Endothelial cell of umbilical vein (primary cell): ENCODE results near the gene MLPH. TPM values are rescaled to one million over a fixed set of nuclear protein-coding genes. Genes with fewer than 3 reads are reported as not detected.

Experiments
- BruUV-seq: library from RNA; stranded (reverse); fragments of 400-500 nt; replicated peaks from 2 replicates; lab custom pipeline; 2021; lab: Mats Ljungman, UMichigan
- CTCF ChIA-PET: fragments of 300-600, 350-600 bp; sonication (Branson Sonifier 250); formaldehyde crosslinking; loops from one replicate; lab custom pipeline; 2021; ENCODE audit warnings: antibody characterized with exemption, inconsistent platforms; lab: Charles Lee
- POLR2A ChIA-PET: fragments of 300-600, 350-600 bp; sonication (Branson Sonifier 250); formaldehyde crosslinking; loops from one replicate; lab custom pipeline; 2021; ENCODE audit warnings: antibody characterized with exemption, inconsistent platforms; lab: Charles Lee
- DNase-seq: peaks from one replicate; pipeline ENCODE4 v3.0.0-alpha.2; 2011; ENCODE audit warnings: low read depth, low spot score
- FAIRE-seq: peaks from 2 replicates; lab custom pipeline; 2011; peaks lifted over from hg19 to GRCh38; lab: Jason Lieb, UNC
- H2AFZ ChIP-seq: 2 replicates; pipeline ENCODE4 v1.6.0; 2012; ENCODE audit warnings: low read depth, low read length, control low read depth, inconsistent platforms
- H3K27ac ChIP-seq: 2 replicates; pipeline ENCODE4 v1.5.1; 2011; ENCODE audit warnings: low read depth, mild to moderate bottlenecking, control low read depth, low read length, moderate library complexity; ENCODE audit not compliant: insufficient read depth
- H3K27me3 ChIP-seq, 2 experiments: 2 replicates each; pipeline versions ENCODE4 v1.6.0 to v1.6.1; 2011; ENCODE audit warnings: low read length in 2 of 2, mixed read lengths in 1 of 2; ENCODE audit not compliant: control insufficient read depth in 2 of 2, insufficient read depth in 2 of 2
- H3K36me3 ChIP-seq, 2 experiments: 2 replicates in 1 of 2; 3 replicates in 1 of 2; pipeline ENCODE4 v1.5.1; 2011; ENCODE audit warnings: low read length in 2 of 2, mild to moderate bottlenecking in 1 of 2, moderate library complexity in 1 of 2; ENCODE audit not compliant: control insufficient read depth in 2 of 2, insufficient read depth in 2 of 2; ENCODE audit errors: extremely low read depth in 1 of 2
- H3K4me1 ChIP-seq: 3 replicates; pipeline ENCODE4 v1.5.1; 2011; ENCODE audit warnings: mild to moderate bottlenecking, low read length; ENCODE audit not compliant: control insufficient read depth, insufficient read depth; ENCODE audit errors: extremely low read depth
- H3K4me2 ChIP-seq: 2 replicates; pipeline ENCODE4 v1.6.1; 2011; ENCODE audit warnings: low read length, control low read depth, mixed read lengths; ENCODE audit not compliant: insufficient read depth
- H3K4me3 ChIP-seq, 3 experiments: fragments of 200-600 bp in 1 of 3; sonication (generic), shearing (Covaris generic) in 1 of 3; replicated peaks in 1 of 3; 2 replicates each; pipeline ENCODE4 v1.5.1; 2011 to 2016; ENCODE audit warnings: control low read depth in 3 of 3, low read length in 3 of 3, mild to moderate bottlenecking in 2 of 3, inconsistent platforms in 1 of 3, low read depth in 1 of 3, moderate library complexity in 1 of 3; ENCODE audit not compliant: insufficient read depth in 1 of 3
- H3K79me2 ChIP-seq: 2 replicates; pipeline ENCODE4 v1.6.0; 2012; ENCODE audit warnings: low read length, inconsistent platforms; ENCODE audit not compliant: control insufficient read depth, insufficient read depth
- H3K9ac ChIP-seq: replicated peaks from 2 replicates; pipeline ENCODE3; 2011; ENCODE audit warnings: low read length, control low read depth; ENCODE audit not compliant: insufficient read depth; ENCODE audit errors: extremely low read depth
- H3K9me1 ChIP-seq: replicated peaks from 3 replicates; pipeline ENCODE4 v1.6.0; 2011; ENCODE audit warnings: mild to moderate bottlenecking, low read length; ENCODE audit not compliant: control insufficient read depth, insufficient read depth; ENCODE audit errors: extremely low read depth
- H3K9me3 ChIP-seq: replicated peaks from 2 replicates; pipeline ENCODE4 v1.5.1; 2012; ENCODE audit warnings: low read length, inconsistent platforms; ENCODE audit not compliant: control insufficient read depth, insufficient read depth
- H4K20me1 ChIP-seq: replicated peaks from 2 replicates; pipeline ENCODE3; 2011; ENCODE audit warnings: mild to moderate bottlenecking, low read length; ENCODE audit not compliant: control insufficient read depth, insufficient read depth; ENCODE audit errors: extremely low read depth
- CTCF ChIP-seq, 2 donors: IDR thresholded peaks; 1 replicate in 1 of 2; 2 replicates in 1 of 2; pipeline ENCODE4 v1.5.1; 2011; ENCODE audit warnings: low read length in 2 of 2, mild to moderate bottlenecking in 2 of 2, moderate library complexity in 2 of 2, control low read depth in 1 of 2, inconsistent platforms in 1 of 2, low read depth in 1 of 2; ENCODE audit not compliant: insufficient read depth in 1 of 2; ENCODE audit errors: extremely low read depth in 1 of 2
- EZH2 ChIP-seq: IDR thresholded peaks from 2 replicates; pipeline ENCODE4 v1.6.1; 2012; ENCODE audit warnings: borderline replicate concordance, low read depth, mild to moderate bottlenecking, moderate library complexity, low read length, inconsistent platforms; ENCODE audit not compliant: severe bottlenecking
- FOS ChIP-seq: IDR thresholded peaks from 2 replicates; pipeline ENCODE4 v1.6.1; 2011; ENCODE audit warnings: mild to moderate bottlenecking, low read length, moderate library complexity, borderline replicate concordance; ENCODE audit not compliant: insufficient read depth
- GATA2 ChIP-seq: IDR thresholded peaks from 2 replicates; pipeline ENCODE4 v1.7.0; 2011; ENCODE audit warnings: low read depth, mild to moderate bottlenecking, moderate library complexity, mixed read lengths, low read length; ENCODE audit not compliant: insufficient read length, insufficient read depth
- JUN ChIP-seq: IDR thresholded peaks from 2 replicates; pipeline ENCODE4 v1.6.1; 2011; ENCODE audit warnings: borderline replicate concordance, low read depth; ENCODE audit not compliant: insufficient read length, insufficient read depth
- MAX ChIP-seq: IDR thresholded peaks from 2 replicates; pipeline ENCODE4 v1.6.1; 2011; ENCODE audit not compliant: insufficient read depth, insufficient read length
- MYC ChIP-seq: IDR thresholded peaks from one replicate; pipeline ENCODE4 v1.6.1; 2011; ENCODE audit warnings: mild to moderate bottlenecking, low read depth, low read length
- POLR2A ChIP-seq: IDR thresholded peaks from 2 replicates; pipeline ENCODE4 v1.6.1; 2012; ENCODE audit warnings: low read depth, mild to moderate bottlenecking, control low read depth, low read length
- POLR2AphosphoS5 ChIP-seq: IDR thresholded peaks from 2 replicates; pipeline ENCODE4 v1.6.1; 2012; ENCODE audit warnings: low read depth, mild to moderate bottlenecking, control low read depth, low read length, moderate library complexity; ENCODE audit not compliant: insufficient read depth
- dilution Hi-C: fragments of 300-500 bp; cut with MboI; formaldehyde crosslinking; loops from one replicate; pipeline ENCODE4 v1.15.0; 2019; ENCODE audit warnings: low sequenced_read_pairs; ENCODE audit not compliant: extremely low pct_ligation_motif_present
- intact Hi-C: fragments of 100-400 bp; cut with micrococcal nuclease; formaldehyde crosslinking; loops from one replicate; pipeline ENCODE4 v1.10.0; 2022
- polyA plus RNA-seq, 4 experiments: library from polyadenylated mRNA; depleted of rRNA in 3 of 4; stranded (reverse) in 3 of 4; unstranded in 1 of 4; fragments of >200 nt; gene quantifications; 2 replicates each; pipeline versions ENCODE4 v1.2.1 to v1.2.3, GENCODE V29; 2011 to 2012; ENCODE audit warnings: missing spikeins in 1 of 4
- total RNA-seq: library from RNA; stranded (reverse); gene quantifications from 2 replicates; pipeline ENCODE4 v1.2.3, GENCODE V29; 2021

Gene MLPH
- total and polyA plus RNA-seq, 2 donors (not counting 3 experiments of a cell fraction or from before 2014, with no cell fraction given) = not detected

GRCh38 chr2:237572742-237573101 lies 85.7 kb downstream of the MLPH start:
- H4K20me1 ChIP-seq = no peaks in the 10 kb centered on the region
- no peaks in the 10 kb centered on the region for H3K9me3 ChIP-seq
- H3K79me2 ChIP-seq = no peaks in the 10 kb centered on the region
- no peak for FAIRE-seq
- TF ChIP-seq MYC = no peak
- no peak for TF ChIP-seq MAX
- H3K4me2 ChIP-seq = no peak overlapping the region
- no peaks in the 10 kb centered on the region for H3K9me1 ChIP-seq
- no peaks in the 10 kb centered on the region for H3K36me3 ChIP-seq
- DNase-seq = no peak
- CTCF ChIA-PET = interaction anchor here (1.0 to 7.7 kb wide), 34 partner anchors 10 to 498 kb away, joined by 3 to 295 read pairs (median 9); partner anchors contain the start of genes COL6A3 and COPS8
- intact Hi-C loops (loop anchor here (1.0 to 2.0 kb wide), 8 partner anchors 60 to 479 kb away; no protein-coding TSS in a partner anchor), dilution Hi-C loops (no loop called here)
- H3K27ac ChIP-seq = no peak overlapping the region
- H3K4me1 ChIP-seq = no peaks in the 10 kb centered on the region
- no peaks in the 10 kb centered on the region for H3K27me3 ChIP-seq
- no peak overlapping the region for H2AFZ ChIP-seq
- H3K9ac ChIP-seq = no peak overlapping the region
- H3K4me3 ChIP-seq = no peak overlapping the region
- POLR2A ChIA-PET = no interaction called here
- BruUV-seq = no TSS peak

- no peaks in the 10 kb centered on the region for H3K36me3 ChIP-seq
- H3K27ac ChIP-seq = no peak overlapping the region
- H3K27me3 ChIP-seq = no peaks in the 10 kb centered on the region
- ChIA-PET CTCF (interaction anchor here (0.5 to 7.7 kb wide), 10 partner anchors 8 to 481 kb away, joined by 3 to 295 read pairs (median 42); no protein-coding TSS in a partner anchor), POLR2A (no interaction called here)
- no peak overlapping the region for H2AFZ ChIP-seq
- H3K9me1 ChIP-seq = no peaks in the 10 kb centered on the region
- DNase-seq = no peak
- no TSS peak for BruUV-seq
- H3K79me2 ChIP-seq = no peaks in the 10 kb centered on the region
- H3K4me3 ChIP-seq = no peak overlapping the region
- intact Hi-C loops = loop anchor here (2.0 kb wide), 1 partner anchor 409 kb away; no protein-coding TSS in a partner anchor
- no peak for TF ChIP-seq MYC
- TF ChIP-seq POLR2A = no peak
- no peak for TF ChIP-seq FOS
- no peak for TF ChIP-seq MAX
- no peak for TF ChIP-seq EZH2
- no peak for TF ChIP-seq GATA2
- no peak for TF ChIP-seq POLR2AphosphoS5
- TF ChIP-seq CTCF (IDR thresholded peaks at IDR 0.05; ENCODE audit: extremely low read depth in 1 of 2, insufficient read depth in 1 of 2, low read depth in 1 of 2, low read length in 2 of 2) = no peak
- TF ChIP-seq JUN = no peak
- no peaks in the 10 kb centered on the region for H3K4me1 ChIP-seq
- H3K9me3 ChIP-seq = no peaks in the 10 kb centered on the region
- no peaks in the 10 kb centered on the region for H4K20me1 ChIP-seq
- dilution Hi-C loops = no loop called here
- H3K4me2 ChIP-seq = no peak overlapping the region
- no peak for FAIRE-seq
- H3K9ac ChIP-seq = no peak overlapping the region
These were observed 86.8 kb downstream of the MLPH start for GRCh38 chr2:237573721-237574415.
